ENCODE data around the gene ANP32D. TPM values are rescaled to one million over a fixed set of nuclear protein-coding genes. Genes with fewer than 3 reads are reported as not detected.
"Not testable (repeated sequence)": the region's sequence is repeated elsewhere in the genome, so short reads cannot be mapped to it uniquely, and the experiment has no call there.

ANP32D gene
- total RNA-seq, 1 donor from 2014 or later, result not detected

- intact Hi-C loops (cut with DNase I), result no loop called here
- Histone ChIP-seq H3K27ac (no peak overlapping the region), H3K9me3 (no peaks in the 10 kb centered on the region), H3K36me3 (no peaks in the 10 kb centered on the region), H3K4me3 (no peak overlapping the region), H3K27me3 (ENCODE audit: low read depth) (no peaks in the 10 kb centered on the region), H3K4me1 (no peaks in the 10 kb centered on the region)
- DNase-seq (no peak), ATAC-seq (no peak)
- no peak for TF ChIP-seq CTCF (IDR thresholded peaks at IDR 0.05)
Observed at GRCh38 chr12:48455116-48455515, 17.2 kb upstream of the ANP32D start.

GRCh38 chr12:48459259-48459658 lies 13.1 kb upstream of the ANP32D start:
- Histone ChIP-seq H3K4me3 (no peak overlapping the region), H3K9me3 (no peaks in the 10 kb centered on the region), H3K27ac (no peak overlapping the region), H3K36me3 (no peaks in the 10 kb centered on the region), H3K4me1 (no peaks in the 10 kb centered on the region), H3K27me3 (ENCODE audit: low read depth) (no peaks in the 10 kb centered on the region)
- ATAC-seq, result no peak
- intact Hi-C loops (cut with DNase I), result no loop called here
- DNase-seq, result no peak
- TF ChIP-seq CTCF (IDR thresholded peaks at IDR 0.05), result no peak

DNA sequence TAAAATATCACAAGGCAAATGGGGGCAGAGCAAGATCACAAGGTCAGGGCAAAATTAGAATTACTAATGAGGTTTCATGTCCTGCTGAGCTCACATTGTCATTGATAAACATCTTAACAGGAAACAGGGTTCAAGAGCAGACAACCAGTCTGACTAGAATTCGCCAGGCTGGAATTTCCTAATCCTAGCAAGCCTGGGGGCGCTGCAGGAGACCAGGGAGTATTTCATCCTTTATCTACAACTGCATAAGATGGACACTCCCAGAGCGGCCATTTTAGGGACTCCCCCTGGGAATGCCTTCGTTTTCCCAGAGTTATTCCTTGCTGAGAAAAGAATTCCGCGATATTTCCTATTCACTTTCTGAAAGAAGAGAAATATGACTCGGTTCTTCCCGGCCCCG lies 3.3 kb upstream of the ANP32D start:
- H3K4me3 ChIP-seq; H3K36me3 ChIP-seq; DNase-seq; H3K4me1 ChIP-seq; H3K27ac ChIP-seq; H3K27me3 ChIP-seq (ENCODE audit: low read depth); ATAC-seq; intact Hi-C loops (cut with DNase I): not testable (repeated sequence)
- peaks cover 25% of the 10 kb centered on the region for H3K9me3 ChIP-seq

GRCh38 chr12:48473061-48473460 lies 702 bp downstream of the ANP32D start:
- no peaks in the 10 kb centered on the region for H3K27me3 ChIP-seq (ENCODE audit: low read depth)
- H3K9me3 ChIP-seq, result peaks cover 25% of the 10 kb centered on the region
- no peak overlapping the region for H3K27ac ChIP-seq
- intact Hi-C loops (cut with DNase I), result no loop called here
- DNase-seq (no peak), ATAC-seq (no peak)
- H3K4me3 ChIP-seq, result no peak overlapping the region
- TF ChIP-seq CTCF (IDR thresholded peaks at IDR 0.05), result no peak
- no peaks in the 10 kb centered on the region for H3K4me1 ChIP-seq
- no peaks in the 10 kb centered on the region for H3K36me3 ChIP-seq

GRCh38 chr12:48474497-48474896 lies 2.1 kb downstream of the ANP32D start:
- peaks cover 18% of the 10 kb centered on the region for H3K9me3 ChIP-seq
- ATAC-seq; H3K4me1 ChIP-seq; intact Hi-C loops (cut with DNase I); H3K27me3 ChIP-seq (ENCODE audit: low read depth); DNase-seq; H3K27ac ChIP-seq; H3K4me3 ChIP-seq; H3K36me3 ChIP-seq: not testable (repeated sequence)

DNA sequence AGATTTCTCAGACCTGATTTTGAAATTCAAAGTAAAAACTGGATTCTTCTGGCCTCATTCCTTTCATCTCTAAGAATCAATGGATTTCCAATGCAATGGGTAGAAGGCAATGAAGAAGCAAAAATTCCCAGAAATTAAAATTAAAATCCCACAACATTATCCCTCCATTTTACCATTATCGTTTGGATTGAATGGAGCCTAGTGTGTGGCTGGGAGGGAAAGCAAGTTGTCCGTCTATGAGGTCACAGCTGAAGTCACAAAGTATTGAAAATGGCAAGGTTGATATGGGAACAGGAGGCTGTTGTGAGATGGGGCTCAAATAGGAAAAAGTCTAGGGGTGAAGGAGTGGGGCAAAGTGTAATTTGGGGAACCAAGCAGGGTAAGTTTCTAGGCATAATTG lies 9.8 kb downstream of the ANP32D start, which contains the start of gene C12orf54:
TSS of gene C12orf54 (plus strand) at position 301 of the 400 bp plus-strand sequence. CDS start 799 bp downstream, outside the sequence.
- DNase-seq (no peak), ATAC-seq (no peak)
- no peak for TF ChIP-seq CTCF (IDR thresholded peaks at IDR 0.05)
- Histone ChIP-seq H3K36me3 (no peaks in the 10 kb centered on the region), H3K4me1 (no peaks in the 10 kb centered on the region), H3K4me3 (no peak within 1 kb of the TSS), H3K9me3 (no peaks in the 10 kb centered on the region), H3K27me3 (ENCODE audit: low read depth) (no peaks in the 10 kb centered on the region), H3K27ac (no peak within 1 kb of the TSS)
- intact Hi-C loops (cut with DNase I), result no loop called here

- no peaks in the 10 kb centered on the region for H3K4me1 ChIP-seq
- H3K4me3 ChIP-seq, result no peak overlapping the region
- no peaks in the 10 kb centered on the region for H3K9me3 ChIP-seq
- intact Hi-C loops (cut with DNase I), result no loop called here
- no peak for TF ChIP-seq CTCF (IDR thresholded peaks at IDR 0.05)
- H3K27me3 ChIP-seq (ENCODE audit: low read depth), result no peaks in the 10 kb centered on the region
- no peaks in the 10 kb centered on the region for H3K36me3 ChIP-seq
- no peak for ATAC-seq
- no peak for DNase-seq
- H3K27ac ChIP-seq, result no peak overlapping the region
Observed at GRCh38 chr12:48482930-48483329, 10.6 kb downstream of the ANP32D start.

Data from lower lobe of right lung (tissue), 2 donors.